OCI-LY1 (cell line): ENCODE results near the gene REXO1.

Source experiments
- H2AFZ ChIP-seq: fragments of 200-600 bp; sonication (generic), shearing (Covaris generic); 2 replicates; pipeline ENCODE4 v1.6.0; 2014; ENCODE audit warnings: antibody characterized with exemption, mild to moderate bottlenecking, low read length
- H3F3A ChIP-seq: fragments of 200-600 bp; sonication (generic), shearing (Covaris generic); 2 replicates; pipeline ENCODE4 v1.6.0; 2014; ENCODE audit warnings: mild to moderate bottlenecking, antibody characterized with exemption, low read length, moderate library complexity; ENCODE audit not compliant: insufficient read depth
- H3K27ac ChIP-seq: fragments of 200-600 bp; sonication (generic); 2 replicates; pipeline ENCODE4 v1.5.1; 2014; ENCODE audit warnings: low read length, mixed run types, mild to moderate bottlenecking, low read depth; ENCODE audit not compliant: poor library complexity, severe bottlenecking
- H3K27me3 ChIP-seq: fragments of 200-600 bp; sonication (generic); 2 replicates; pipeline ENCODE4 v1.6.0; 2014; ENCODE audit warnings: antibody characterized with exemption, mild to moderate bottlenecking, low read length, moderate library complexity; ENCODE audit not compliant: insufficient read depth
- H3K36me3 ChIP-seq: fragments of 200-600 bp; sonication (generic); 2 replicates; pipeline ENCODE4 v1.6.1; 2014; ENCODE audit warnings: mild to moderate bottlenecking, antibody characterized with exemption, low read length, moderate library complexity, mixed read lengths; ENCODE audit not compliant: insufficient read depth
- H3K4me1 ChIP-seq: fragments of 200-600 bp; sonication (generic); 2 replicates; pipeline ENCODE4 v1.5.1; 2014; ENCODE audit warnings: mild to moderate bottlenecking, low read length, moderate library complexity; ENCODE audit not compliant: insufficient read depth, severe bottlenecking
- H3K4me2 ChIP-seq: fragments of 200-600 bp; sonication (generic), shearing (Covaris generic); 2 replicates; pipeline ENCODE4 v1.6.1; 2014; ENCODE audit warnings: low read length
- H3K4me3 ChIP-seq: fragments of 200-600 bp; sonication (generic); 2 replicates; pipeline ENCODE4 v1.5.1; 2014; ENCODE audit warnings: low read length, low read depth, mild to moderate bottlenecking, mixed read lengths; ENCODE audit not compliant: poor library complexity, severe bottlenecking
- H3K79me2 ChIP-seq: fragments of 200-600 bp; shearing (Covaris generic); 2 replicates; pipeline ENCODE4 v1.6.1; 2016; ENCODE audit warnings: mixed run types, low read length, mixed read lengths; ENCODE audit not compliant: insufficient read depth
- H3K9ac ChIP-seq: fragments of 200-600 bp; sonication (generic), shearing (Covaris generic); 2 replicates; pipeline ENCODE4 v1.6.1; 2014; ENCODE audit warnings: mild to moderate bottlenecking, low read length, mixed read lengths
- H3K9me2 ChIP-seq: fragments of 200-600 bp; sonication (generic), shearing (Covaris generic); 2 replicates; pipeline ENCODE4 v1.6.1; 2014; ENCODE audit warnings: low read depth, mild to moderate bottlenecking, low read length, mixed read lengths
- H3K9me3 ChIP-seq: fragments of 200-600 bp; shearing (Covaris generic); 2 replicates; pipeline ENCODE4 v1.6.1; 2014; ENCODE audit warnings: low read length, mixed read lengths
- H4K20me1 ChIP-seq: fragments of 200-600 bp; sonication (generic), shearing (Covaris generic); 2 replicates; pipeline ENCODE4 v1.6.0; 2016; ENCODE audit warnings: mild to moderate bottlenecking, low read length; ENCODE audit not compliant: insufficient read depth
- CTCF ChIP-seq: fragments of 200-600 bp; sonication (generic), shearing (Covaris generic); IDR thresholded peaks from 2 replicates; pipeline ENCODE4 v1.5.1; 2017; ENCODE audit warnings: mild to moderate bottlenecking, antibody characterized with exemption, low read length, moderate library complexity, mixed read lengths
- EZH2 ChIP-seq: fragments of 200-600 bp; sonication (generic), shearing (Covaris generic); IDR thresholded peaks from 2 replicates; pipeline ENCODE4 v1.8.0; 2017; ENCODE audit warnings: borderline replicate concordance, mixed run types, mild to moderate bottlenecking, antibody characterized with exemption, low read length, moderate library complexity, mixed read lengths

Gene REXO1

DNA sequence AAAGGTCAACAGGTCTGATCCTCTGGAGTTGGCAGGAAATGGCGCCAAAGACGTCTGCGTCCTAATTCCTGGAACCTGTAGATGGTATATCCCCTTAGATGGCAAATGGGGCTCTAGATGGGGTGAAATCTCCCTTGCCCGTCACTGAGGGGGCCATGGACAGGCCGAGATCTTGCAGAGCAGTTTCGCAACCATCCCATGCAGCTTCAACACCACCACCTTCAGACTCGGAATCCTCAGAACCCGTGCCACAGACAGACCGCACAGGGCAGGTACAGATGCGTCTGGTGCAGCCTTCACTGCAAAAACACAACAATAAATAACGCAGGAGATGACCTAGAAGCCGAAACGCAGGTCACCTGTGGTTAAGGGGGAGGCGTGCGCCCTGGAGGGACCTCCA is 17.7 kb downstream of the REXO1 start:
- TF ChIP-seq EZH2 (no peak), CTCF (no peak)
- H2AFZ ChIP-seq: no peak overlapping the region
- H3K4me1 ChIP-seq: peaks cover 20% of the 10 kb centered on the region
- H3K36me3 ChIP-seq: peaks cover 29% of the 10 kb centered on the region; the same call in 1 of the 2 replicates
- no peak overlapping the region for H3K9ac ChIP-seq
- no peak overlapping the region for H3K4me3 ChIP-seq
- no peaks in the 10 kb centered on the region for H3K9me3 ChIP-seq
- no peaks in the 10 kb centered on the region for H3F3A ChIP-seq
- H3K4me2 ChIP-seq: no peak overlapping the region
- no peaks in the 10 kb centered on the region for H3K79me2 ChIP-seq
- H3K27me3 ChIP-seq: no peaks in the 10 kb centered on the region
- no peaks in the 10 kb centered on the region; the same call in 1 of the 2 replicates for H4K20me1 ChIP-seq
- H3K9me2 ChIP-seq: no peaks in the 10 kb centered on the region
- H3K27ac ChIP-seq: no peak overlapping the region

DNA sequence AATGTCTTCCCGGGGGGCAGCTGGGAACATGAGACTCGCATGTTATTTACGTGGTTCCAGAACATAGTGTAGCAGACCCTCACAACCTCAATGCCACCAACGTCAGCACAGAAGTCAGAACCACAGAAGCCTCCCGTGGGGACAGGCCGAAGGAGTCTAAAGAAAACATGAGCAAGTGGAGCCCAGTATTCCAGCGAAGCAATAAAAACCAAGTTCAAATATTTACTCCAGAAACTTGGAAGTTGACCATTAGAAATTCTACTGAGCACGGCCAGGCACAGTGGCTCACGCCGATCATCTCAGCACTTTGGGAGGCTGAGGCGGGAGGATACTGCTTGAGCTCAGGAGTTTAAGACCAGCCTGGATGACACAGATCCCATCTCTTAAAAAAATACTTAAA is 18.3 kb downstream of the REXO1 start:
- no peaks in the 10 kb centered on the region for H3K9me3 ChIP-seq
- TF ChIP-seq CTCF (no peak), EZH2 (no peak)
- H3K4me1 ChIP-seq: peaks cover 20% of the 10 kb centered on the region
- no peaks in the 10 kb centered on the region for H3K27me3 ChIP-seq
- no peak overlapping the region for H3K27ac ChIP-seq
- peaks cover 29% of the 10 kb centered on the region; the same call in 1 of the 2 replicates for H3K36me3 ChIP-seq
- no peak overlapping the region for H3K4me3 ChIP-seq
- H3F3A ChIP-seq: no peaks in the 10 kb centered on the region
- no peaks in the 10 kb centered on the region for H3K79me2 ChIP-seq
- no peak overlapping the region for H3K4me2 ChIP-seq
- no peaks in the 10 kb centered on the region for H3K9me2 ChIP-seq
- H3K9ac ChIP-seq: no peak overlapping the region
- H4K20me1 ChIP-seq: no peaks in the 10 kb centered on the region; the same call in 1 of the 2 replicates
- no peak overlapping the region for H2AFZ ChIP-seq

- Histone ChIP-seq H3K27me3 (no peaks in the 10 kb centered on the region), H3K9me3 (no peaks in the 10 kb centered on the region), H3K9me2 (no peaks in the 10 kb centered on the region), H3K9ac (no peak overlapping the region), H2AFZ (no peak overlapping the region), H3K4me2 (no peak overlapping the region), H3K27ac (no peak overlapping the region), H3K79me2 (no peaks in the 10 kb centered on the region), H3K4me3 (no peak overlapping the region), H3K4me1 (peaks cover 20% of the 10 kb centered on the region), H3F3A (no peaks in the 10 kb centered on the region), H3K36me3 (peaks cover 40% of the 10 kb centered on the region; the same call in 1 of the 2 replicates), H4K20me1 (no peaks in the 10 kb centered on the region; the same call in 1 of the 2 replicates)
- TF ChIP-seq EZH2 (no peak), CTCF (no peak)
These were observed 19.7 kb downstream of the REXO1 start for GRCh38 chr19:1828279-1829238.
